Measurements from ENCODE around the gene HUWE1. TPM values are rescaled to one million over a fixed set of nuclear protein-coding genes. Genes with fewer than 3 reads are reported as not detected.
A peak's percentile ranks its signal among the peaks of the same experiment; 100 is the strongest.

Gene HUWE1
- total RNA-seq, 2 donors from 2014 or later = 114 to 141 TPM

DNA sequence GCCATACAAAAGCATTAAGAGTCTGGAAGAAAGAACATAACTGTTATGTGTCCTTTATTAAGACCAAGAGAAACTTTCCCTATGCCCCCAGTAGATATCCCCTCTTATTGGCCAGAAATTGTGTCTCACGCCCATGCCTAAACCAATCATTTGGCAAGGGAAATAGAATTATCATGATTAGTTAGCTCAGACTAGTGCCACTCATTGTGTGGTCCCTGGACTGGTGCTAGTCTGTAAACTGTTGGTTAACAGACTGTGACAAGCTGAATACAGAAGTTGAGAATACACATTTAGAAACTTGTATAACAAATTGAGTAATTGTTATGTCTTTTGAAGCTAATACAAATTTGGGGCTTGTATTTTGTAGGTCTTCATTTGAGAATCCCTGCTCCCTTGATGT lies 8.1 kb upstream of the HUWE1 start:
- ATAC-seq (no peak), DNase-seq (no peak)
- intact Hi-C loops (cut with DNase I, micrococcal nuclease) = no loop called here

DNA sequence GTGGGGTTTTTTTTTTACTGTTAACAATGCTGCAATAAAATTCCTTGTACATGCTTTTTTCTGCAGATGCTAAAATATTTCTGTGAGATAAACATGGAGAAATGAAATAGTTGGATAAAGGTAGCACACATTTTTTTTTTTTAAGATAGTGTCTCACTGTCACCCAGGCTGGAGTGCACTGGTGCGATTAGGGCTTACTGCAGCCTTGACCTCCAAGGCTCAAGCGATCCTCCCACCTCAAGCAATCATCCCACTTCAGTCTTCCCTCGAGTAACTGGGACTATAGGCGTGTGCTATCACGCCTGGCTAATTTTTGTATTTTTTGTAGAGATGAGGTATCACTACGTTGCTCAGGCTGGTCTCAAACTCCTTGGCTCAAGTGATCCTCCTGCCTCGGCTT lies 1.8 kb upstream of the HUWE1 start:
- DNase-seq (no peak), ATAC-seq (no peak)
- intact Hi-C loops (cut with DNase I, micrococcal nuclease) = no loop called here

DNA sequence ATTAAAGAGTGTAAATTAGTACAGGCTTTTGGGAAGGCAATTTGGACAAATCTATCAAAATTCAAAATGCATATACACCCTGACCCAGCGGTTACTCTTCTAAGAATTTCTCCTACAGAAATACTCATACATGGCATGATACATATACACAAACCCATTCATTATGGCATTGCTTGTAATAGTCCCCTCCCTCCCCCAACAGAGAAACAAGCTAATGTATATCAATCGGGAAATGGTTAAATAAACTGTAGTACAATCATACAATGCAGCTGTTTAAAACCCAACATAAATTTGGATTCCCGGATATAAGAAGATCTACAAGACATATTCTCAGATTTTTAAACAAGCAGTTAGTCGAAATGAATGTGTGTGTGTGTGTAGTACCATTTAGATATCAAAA lies 808 bp downstream of the HUWE1 start:
- ATAC-seq (no peak), DNase-seq (no peak)
- intact Hi-C loops (cut with DNase I, micrococcal nuclease) = no loop called here

DNA sequence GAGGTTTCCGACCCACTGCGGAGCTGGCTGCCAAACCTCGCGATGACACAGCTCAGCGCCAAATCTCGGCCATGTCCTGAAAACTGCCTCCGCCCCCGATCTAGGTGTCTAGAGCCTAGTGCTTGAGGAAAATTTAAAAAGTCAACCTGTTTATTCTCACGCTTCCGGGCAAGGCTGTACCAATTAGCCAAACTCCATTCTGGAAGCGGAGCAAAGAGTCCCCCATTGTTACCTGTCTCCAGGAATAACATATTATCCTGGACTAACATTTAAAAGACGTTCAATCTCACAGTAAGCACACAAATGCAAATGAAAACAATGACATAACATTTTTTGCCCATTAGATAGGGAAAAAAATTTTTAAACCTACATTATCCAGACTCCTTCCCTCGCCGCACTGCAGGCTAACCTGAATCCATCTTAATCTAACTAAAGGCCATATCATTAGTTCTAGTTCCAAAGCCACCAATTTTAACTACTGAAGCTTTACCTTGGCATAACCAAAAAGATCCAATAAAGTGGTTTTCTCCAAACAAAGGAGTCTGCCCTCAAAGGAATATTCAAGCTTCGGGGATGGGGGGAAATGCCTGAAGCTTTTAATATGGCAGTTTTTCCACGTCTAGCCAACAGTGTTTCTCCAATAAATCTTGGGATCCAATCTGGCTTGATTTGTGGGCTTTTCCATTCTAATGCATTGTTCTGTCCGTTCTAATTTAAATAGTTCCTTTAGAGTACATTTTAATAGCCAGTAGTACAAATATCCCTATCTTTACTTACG lies 1.9 kb downstream of the HUWE1 start:
- DNase-seq (no peak), ATAC-seq (no peak)
- intact Hi-C loops (cut with DNase I, micrococcal nuclease) = no loop called here

DNA sequence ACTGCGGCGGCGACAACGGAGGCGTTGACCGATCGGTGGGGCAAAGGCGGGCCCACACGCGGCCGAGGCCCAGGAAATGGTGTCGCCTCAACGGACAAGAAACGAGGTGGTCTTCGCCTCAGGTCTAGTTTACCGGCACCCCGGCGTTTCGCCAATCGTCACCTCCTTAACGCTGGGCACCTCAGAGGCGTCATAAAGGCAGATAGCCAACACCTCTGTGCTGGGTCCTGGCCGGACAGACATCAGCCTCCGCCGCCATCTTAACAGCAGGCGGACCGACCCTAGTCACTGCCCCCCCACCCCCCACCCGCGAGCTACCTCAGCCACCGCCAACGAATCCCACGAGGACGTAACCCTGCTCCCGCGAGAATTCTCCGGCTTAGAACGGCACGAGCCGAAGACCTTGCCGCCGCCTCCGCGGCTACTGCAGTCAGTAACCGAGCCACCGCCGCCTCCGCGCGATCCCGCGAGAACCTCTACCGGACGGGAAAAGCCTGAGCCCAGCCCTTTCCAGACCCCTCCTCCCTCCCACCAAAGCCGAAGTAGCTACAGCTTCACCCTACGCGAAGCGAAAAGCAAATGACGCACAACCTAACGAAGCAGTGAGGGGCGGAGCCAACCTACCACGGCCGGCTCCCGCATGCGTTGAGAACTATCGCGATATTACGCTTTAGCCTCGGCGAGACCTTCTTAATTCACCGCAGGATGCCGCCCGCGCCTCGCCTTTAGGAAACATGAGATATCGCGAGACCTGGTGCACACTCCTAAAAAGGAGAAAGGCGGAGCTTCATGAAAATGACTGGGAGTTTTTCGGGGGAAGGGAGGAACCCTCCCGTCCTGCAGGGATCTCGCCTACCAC lies 2.7 kb downstream of the HUWE1 start:
- intact Hi-C loops (cut with DNase I, micrococcal nuclease) = no loop called here
- DNase-seq = peak; percentile 92 to 95
- ATAC-seq = peak; percentile 81

DNA sequence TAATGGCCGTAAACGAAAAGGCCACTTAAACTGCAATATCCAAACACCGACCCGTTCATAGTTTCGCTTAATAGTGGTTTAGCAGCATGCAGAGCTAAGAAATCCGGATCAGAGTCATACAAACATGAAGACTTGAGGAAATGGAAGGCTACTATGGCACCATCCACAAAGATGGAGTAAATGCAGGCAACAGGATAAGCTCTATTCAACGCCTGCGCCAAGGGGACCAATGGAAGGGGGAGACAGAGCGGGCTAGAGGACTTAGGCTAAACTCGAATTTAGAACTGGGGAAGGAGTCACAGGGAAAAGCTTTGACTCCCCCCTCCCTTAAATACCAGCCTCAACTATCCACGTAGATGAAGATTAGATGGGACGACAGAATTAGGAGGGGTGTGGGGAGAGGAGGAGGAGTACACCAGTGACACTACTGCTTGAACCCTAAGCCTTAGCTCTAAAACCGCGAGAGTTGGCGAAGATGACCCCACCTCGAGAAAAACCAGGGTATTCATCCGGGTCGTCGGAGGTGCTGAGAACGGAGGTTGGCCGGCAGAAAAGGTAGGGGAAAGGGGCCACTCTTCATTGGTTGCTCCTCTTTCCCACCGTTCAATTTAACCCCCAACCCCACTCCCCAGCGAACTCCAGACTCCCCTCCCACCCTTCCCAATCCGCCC lies 3.5 kb downstream of the HUWE1 start:
- peak in 1 of 2 donors; percentile 31 for DNase-seq
- intact Hi-C loops (cut with DNase I, micrococcal nuclease) = no loop called here
- ATAC-seq = no peak

DNA sequence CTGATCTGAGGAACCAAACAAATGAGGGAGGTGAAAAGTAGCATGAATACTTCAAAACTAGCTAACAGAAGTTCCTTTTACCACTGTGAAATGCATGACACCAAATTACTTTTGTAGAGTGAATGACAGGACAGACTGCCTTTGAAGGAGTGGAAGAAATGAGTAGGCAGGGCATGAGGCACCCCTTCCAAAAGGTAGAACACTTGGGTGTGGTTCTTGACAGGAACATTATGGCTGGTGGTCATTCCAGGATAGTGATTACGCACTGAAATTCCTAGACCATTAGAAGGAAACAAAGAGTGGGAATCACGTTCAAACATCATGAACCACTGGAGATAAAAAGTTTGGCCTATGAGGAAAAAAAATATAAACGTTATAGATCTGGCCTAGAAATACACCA lies 4.9 kb downstream of the HUWE1 start:
- intact Hi-C loops (cut with DNase I, micrococcal nuclease) = no loop called here
- ATAC-seq (no peak), DNase-seq (no peak)

DNA sequence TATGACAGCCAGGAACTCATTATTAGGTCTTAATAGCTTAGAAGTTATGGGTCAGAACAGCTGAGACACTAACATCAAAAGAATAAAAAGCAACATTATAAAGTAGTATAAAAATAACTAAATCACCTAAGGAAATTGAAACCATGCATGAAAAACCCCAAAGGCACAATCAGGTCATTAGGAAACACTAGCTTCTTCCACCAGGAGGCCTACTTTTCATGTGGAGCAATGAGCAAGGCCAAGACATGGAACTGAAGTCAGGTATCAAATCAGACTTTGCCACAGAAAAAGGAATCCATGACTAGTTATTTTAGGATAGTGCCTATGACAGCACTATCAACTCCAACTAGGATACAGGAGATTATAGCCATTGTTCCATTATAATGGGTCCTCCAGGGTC lies 7.9 kb downstream of the HUWE1 start:
- intact Hi-C loops (cut with DNase I, micrococcal nuclease) = no loop called here
- DNase-seq = no peak
- no peak for ATAC-seq

DNA sequence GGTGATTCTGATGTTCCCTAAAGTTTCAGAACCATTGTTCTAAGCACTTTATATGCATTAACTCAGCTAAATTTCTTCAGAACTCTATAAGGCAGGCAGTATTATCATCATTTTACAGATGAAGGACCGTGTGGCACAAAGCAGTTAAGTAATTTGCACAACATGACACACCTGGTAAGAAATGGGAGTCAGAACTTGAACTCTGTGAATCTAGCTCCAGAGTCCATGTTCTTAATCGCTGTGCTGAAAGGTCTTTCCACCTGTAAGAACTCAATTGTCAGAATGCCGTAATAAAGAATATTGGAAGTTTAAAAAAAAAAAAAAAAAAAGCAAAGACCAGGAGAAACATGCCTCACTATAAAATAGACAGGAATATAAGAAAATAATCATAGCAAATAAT lies 9.2 kb downstream of the HUWE1 start:
- intact Hi-C loops (cut with DNase I, micrococcal nuclease) = no loop called here
- peak; percentile 48 for ATAC-seq
- no peak for DNase-seq

DNA sequence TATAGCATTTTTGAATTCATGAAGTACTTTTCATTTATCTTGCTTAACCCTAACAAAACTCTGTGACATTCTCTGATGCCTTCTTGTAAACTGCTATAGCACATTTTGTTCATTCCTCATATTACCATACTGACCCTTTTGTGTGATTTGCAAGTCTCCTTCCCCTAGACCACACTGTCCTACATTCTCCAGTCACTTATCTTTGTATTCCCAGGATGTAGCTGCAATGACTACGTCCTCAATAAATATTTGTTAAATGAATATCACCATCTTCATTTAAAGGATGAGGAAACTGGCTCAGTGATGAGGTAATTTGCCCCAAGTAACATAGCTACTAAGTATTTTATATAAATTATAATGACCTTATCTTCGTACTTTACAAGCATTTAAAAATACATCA lies 11.9 kb downstream of the HUWE1 start:
- ATAC-seq (no peak), DNase-seq (no peak)
- intact Hi-C loops (cut with DNase I, micrococcal nuclease) = no loop called here

DNA sequence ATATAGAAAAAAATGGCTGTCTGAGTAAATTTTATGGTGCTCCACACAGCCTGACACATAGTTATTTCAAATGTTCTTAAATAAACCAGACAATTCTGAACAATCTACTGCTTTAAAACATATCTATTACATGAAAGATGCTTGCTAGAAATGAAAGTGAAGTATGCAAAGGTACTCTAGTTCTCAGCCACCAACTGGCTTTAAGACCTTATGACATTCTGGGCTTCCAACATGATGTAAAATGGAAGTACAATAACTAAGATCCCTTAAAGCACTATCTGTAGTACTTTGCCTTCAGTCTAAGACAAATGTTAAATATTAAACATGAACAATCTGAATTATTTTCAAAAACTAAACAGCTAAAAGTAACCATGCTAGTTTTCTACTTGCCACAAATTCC lies 17.3 kb downstream of the HUWE1 start:
- ATAC-seq = peak; percentile 44
- DNase-seq = no peak

DNA sequence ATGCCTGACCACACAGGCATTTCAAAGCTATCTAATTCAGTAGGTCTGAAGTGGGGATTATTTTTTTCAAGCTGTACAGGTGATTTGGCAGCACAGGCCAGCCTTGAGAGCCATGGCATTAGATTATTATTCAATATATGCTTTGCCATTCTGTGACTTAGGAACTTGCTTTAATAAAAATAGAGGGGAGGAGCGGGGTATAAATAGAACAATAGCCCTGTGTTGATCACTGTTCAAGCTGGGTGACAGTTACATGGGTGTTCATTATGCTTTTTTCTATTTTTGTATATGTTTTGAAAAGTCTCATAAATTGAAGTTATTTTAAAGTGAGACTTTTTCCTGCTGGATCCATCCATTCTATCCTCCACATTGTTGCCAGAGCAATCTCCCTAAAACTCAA lies 20.3 kb downstream of the HUWE1 start:
- no peak for ATAC-seq
- no peak for DNase-seq
- intact Hi-C loops (cut with DNase I, micrococcal nuclease) = no loop called here

More for the DNA sequence above, 17.3 kb downstream of the HUWE1 start:
- intact Hi-C loops (cut with DNase I, micrococcal nuclease) = no loop called here

DNA sequence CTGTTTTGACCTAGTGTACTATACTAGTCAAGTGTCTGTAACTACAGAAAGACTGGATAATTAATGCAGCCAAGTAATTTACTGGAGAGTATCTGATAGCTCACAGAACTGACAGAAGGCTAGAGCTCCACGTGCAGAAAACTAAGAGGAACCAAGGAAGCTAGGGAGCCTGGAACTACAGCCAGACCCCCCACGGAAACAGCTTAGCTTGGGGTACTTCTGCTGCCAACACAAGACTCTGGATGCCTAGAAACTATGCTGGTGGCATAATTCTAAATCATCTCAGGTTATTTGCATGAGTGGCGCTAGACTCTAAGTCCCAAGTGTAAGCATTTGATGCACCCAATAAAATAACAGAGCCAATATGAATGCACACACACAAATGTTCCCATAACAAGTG lies 26.5 kb downstream of the HUWE1 start:
- intact Hi-C loops (cut with DNase I, micrococcal nuclease) = no loop called here
- DNase-seq (no peak), ATAC-seq (no peak)

DNA sequence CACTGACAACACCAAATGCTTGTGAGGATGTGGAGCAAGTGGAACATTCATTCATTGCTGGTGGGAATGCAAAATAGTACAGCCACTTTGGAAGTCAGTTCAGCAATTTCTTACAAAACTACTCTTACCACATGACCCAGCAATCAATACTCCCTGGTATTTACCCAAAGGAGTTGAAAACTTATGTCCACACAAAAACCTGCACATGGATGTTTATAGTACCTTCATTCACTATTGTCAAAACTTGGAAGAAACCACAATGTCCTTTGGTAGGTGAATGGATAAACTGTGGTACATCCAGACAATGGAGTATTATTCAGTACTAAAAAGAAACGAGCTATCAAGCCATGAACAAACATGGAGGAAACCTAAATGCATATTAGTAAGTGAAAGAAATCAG lies 27.5 kb downstream of the HUWE1 start:
- DNase-seq (no peak), ATAC-seq (no peak)
- intact Hi-C loops (cut with DNase I, micrococcal nuclease) = no loop called here

DNA sequence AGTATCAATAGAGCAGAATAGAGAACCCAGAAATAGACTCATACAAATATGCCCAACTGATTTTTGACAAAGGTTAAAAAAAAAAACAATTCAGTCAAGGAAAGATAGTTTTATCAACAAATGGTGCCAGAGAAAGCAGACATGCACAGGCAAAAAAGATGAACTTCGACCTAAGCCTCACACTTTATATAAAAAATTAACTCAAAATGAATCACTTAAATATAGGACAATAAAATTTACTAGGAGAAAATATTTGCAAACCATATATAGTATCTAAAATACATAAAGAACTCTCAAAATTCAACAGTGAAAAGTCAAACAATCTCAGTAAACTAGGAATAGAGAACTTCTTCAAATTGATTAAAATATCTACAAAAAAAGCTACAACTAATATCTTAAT lies 29.7 kb downstream of the HUWE1 start:
- intact Hi-C loops (cut with DNase I, micrococcal nuclease) = no loop called here
- DNase-seq (no peak), ATAC-seq (peak; percentile 56)

DNA sequence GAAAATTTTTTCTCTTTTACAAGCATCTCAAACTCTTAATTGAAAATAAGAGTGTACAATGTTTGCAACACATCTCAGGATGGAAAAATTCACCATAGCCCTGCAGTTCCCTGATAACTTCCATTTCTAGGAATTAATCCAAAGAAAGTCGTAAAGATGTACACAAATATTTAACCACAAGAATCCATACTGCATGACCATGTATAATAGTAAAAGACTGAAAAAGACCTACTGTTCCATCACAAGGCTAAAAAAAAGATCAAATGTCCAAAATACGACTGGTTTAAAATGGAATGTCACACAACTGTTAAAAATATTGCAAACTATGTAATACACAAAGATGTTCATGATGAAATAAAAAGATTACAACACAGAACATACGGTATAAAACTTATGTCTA lies 32.1 kb downstream of the HUWE1 start:
- DNase-seq (no peak), ATAC-seq (no peak)
- intact Hi-C loops (cut with DNase I, micrococcal nuclease) = no loop called here

DNA sequence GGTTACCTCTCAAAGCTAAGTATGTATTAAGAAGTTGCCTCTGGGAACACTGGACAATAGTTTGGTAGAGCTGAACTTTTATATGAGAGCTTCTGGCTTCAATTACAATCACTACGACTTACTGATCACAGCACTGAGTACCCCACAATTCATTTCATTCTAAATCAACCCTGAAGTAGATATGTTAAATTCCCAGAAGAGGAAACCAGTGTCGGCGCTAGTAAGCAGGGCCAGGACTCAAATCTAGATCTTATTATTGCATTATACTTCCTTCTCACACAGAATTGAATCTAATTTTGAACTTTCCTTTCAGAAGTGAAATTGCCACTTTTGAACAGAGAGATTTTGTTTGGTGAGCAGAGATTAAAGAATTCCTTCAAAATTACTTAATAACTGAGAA lies 41.8 kb downstream of the HUWE1 start:
- intact Hi-C loops (cut with DNase I, micrococcal nuclease) = no loop called here
- ATAC-seq (no peak), DNase-seq (no peak)

DNA sequence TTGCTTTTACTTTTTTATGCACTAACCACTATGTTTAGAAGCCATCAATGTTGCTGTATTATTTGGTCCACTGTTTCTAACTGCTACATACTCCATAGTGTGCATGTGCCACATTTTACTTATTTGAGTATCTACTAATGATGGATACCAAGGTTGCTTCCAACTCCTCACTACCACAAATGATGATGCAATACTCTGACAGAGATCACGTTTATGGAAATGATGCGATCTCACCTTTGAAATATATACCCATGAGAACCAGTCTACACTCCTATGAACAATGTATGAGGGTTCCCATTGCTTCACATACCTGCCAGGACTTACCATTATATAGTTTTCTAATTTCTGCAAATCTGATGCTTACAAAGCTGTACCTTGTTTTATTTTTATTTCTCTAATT lies 44.2 kb downstream of the HUWE1 start:
- intact Hi-C loops (cut with DNase I, micrococcal nuclease) = no loop called here
- no peak for DNase-seq
- ATAC-seq = no peak

DNA sequence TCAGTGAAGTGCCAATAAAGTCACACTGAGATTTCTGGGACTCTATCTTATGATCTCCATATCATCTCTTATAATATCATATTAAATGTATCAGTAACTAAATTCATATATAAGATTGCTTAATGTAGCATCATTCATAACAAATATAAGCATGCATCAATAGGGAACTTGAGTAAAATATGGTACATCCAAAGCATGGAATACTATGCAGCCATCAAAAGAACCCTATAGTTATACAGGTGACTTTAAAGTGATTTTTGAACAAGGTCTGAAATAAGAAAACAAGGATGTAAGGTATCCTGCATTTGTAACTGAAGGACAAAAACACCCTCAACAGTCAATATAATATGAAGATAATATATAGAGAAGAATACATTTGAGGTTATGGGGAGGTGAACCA lies 47.3 kb downstream of the HUWE1 start:
- ATAC-seq (no peak), DNase-seq (no peak)
- intact Hi-C loops (cut with DNase I, micrococcal nuclease) = no loop called here

DNA sequence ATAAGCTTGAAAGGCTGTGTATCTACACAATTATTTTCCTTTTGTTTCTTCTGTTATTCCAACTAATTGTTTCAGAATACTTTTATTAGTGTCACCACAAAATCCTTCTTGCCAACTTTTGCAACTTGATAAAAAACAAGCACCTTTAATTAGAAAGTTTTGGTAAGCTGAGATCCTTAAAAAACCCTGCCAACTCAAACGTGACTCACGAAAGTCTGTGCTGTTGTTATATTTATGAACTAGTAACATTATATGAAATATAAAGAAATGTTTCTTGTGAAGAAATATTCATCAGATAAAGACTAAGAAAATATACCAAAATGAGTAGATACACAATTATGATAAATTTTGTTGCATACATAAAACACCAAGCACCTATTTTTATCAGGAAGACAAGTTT lies 49.0 kb downstream of the HUWE1 start:
- intact Hi-C loops (cut with DNase I, micrococcal nuclease) = no loop called here
- DNase-seq (no peak), ATAC-seq (no peak)

All from left colon (tissue), 2 donors.